ENCODE measurements around the gene TCEA3.

Gene TCEA3

DNA sequence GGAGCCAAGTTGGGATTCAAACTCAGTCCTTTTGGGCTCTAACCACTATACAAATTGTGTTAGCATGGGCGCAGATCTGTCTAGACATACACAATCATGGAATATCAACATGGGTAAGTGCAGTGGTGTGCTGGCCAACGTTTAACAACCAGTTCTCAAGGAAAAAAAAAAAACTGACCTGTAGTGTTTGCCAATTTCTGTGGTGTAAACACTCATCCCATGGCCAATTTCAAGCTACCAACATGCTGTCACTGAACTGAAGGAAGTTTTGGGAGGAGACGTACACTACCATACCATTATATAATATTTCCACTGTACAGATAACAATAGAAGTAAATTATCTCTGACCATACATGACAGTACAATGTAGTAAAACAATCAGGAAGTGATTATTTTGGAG is 3.2 kb downstream of the TCEA3 start:
- no peak for DNase-seq

DNA sequence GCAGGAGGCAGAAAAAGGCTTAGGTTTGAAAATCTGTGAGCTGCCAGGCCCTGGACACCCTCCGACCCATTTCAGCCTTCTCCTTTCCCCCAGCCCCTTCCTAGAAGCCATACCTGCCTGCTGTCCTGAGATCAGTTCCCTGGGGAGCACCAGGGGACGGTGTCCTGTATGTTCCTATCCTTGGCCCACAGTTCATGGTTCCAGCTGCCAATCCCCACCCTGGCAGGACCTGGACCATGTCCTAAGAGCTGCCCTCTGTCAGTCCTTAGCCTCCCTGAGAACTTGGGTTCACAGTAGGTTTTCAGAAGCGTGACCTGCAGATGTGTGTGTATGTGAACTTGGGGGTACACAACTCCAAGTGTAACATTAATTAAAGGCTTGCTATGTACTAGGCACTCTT is 3.8 kb downstream of the TCEA3 start:
- DNase-seq = no peak

DNA sequence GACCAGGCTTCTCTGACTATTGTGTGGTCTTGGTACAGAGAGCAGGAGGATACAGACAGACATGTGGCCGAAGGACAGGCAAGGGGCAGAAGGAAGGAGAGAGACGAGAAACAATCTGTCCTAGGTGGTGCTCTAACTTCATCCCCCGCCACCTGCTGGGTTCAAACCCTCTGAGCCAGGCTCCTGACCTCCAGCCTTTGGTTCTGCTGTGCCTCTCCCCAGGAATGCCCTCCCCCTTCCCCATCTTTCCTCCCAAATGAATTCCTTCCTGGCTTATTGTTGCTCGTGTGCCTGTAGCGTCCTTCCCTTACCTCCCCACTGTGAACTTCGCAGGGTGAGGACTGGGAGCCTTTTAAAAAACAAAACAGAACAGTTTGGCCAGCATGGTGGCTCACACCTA is 5.4 kb downstream of the TCEA3 start:
- DNase-seq = no peak

DNA sequence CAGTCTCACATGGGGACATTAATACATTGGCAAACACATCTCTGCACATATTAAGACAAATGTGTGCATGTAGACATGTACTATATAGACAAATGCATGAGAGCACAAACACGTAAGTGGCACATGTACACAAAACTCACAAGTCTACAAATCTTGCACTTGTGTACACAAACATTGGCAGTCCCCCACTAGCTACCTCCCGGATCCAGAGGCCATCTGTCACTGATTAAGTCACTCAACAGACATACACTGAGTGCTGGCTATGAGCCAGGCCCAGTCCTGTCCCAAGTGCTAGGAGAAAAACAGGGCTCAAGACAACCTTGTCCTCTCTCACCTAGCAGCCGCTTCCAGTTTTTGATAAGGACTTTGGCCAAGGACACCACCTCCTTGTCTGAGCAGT is 7.0 kb downstream of the TCEA3 start:
- DNase-seq = peak in 1 of 14 donors; percentile 76

DNA sequence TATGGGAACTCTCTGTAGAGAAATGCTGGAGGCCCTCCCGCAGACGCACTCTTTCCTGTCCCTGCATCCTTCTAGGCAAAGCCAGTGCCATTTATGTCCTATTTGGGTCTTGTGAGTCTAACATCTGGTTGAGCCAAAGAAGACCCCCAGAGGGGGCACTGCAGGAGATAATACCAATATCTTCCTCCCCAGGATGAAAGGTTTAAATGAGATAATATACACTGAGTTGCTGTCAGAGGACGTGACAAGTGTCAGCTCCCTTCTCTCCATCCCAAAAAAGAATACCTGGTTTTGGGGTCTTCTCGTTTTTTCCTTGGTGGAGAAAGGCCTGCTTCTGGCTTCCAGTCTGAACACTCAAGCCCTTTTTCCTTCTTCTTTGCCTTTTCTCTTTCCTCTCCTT is 7.6 kb downstream of the TCEA3 start:
- no peak for DNase-seq

DNA sequence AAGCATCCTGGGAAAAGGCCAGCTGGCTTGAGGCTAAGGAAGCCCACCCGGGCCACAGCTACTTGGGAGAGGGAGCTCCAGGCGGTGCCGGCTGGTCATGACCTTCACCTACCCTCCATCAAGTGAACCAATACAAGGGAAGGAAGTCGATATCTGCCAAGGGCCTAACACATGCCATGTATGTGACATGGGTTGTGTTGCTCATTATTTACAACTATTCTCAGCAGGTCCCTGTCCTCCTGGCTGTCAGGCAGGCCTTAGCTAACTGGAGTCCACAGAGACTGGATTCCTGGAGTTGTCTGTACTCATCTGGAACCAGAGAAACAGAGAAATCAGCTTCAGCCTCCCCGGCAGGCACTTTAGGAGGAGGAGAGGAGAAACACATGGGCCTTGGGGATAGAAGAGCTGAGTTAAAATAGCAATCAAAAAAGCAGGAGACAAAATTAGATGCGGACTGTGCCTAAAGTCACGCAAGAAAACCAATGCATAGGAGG is 15.7 kb downstream of the TCEA3 start:
- DNase-seq = no peak

DNA sequence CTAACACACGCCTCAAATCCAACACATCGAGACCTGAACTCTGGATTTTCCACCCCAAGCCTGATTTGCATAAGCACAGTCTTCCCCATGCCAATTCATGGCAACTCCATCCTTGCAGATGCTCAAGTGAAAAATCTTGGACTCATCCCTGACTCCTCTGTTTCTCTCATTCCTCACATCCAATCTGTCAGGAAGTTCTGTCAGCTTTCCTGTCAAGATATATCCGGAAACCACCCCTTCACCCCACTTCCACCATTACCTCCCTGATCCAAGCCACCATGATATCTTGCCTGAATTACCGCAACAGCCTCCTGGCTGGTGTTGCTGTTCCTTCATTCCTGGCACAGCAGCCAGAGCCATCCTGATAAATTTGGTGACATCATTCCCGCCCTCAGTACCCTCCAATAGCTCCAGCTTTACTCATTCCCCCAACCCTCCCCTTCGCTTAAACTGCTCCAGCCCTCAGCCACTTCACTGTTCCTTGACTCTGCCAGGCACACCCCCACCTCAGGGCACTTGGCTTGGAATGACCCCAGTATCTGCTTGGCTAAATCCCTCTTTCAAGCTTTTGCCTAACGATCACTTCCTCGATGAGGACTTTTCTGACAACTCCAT is 17.4 kb downstream of the TCEA3 start:
- no peak for DNase-seq

DNA sequence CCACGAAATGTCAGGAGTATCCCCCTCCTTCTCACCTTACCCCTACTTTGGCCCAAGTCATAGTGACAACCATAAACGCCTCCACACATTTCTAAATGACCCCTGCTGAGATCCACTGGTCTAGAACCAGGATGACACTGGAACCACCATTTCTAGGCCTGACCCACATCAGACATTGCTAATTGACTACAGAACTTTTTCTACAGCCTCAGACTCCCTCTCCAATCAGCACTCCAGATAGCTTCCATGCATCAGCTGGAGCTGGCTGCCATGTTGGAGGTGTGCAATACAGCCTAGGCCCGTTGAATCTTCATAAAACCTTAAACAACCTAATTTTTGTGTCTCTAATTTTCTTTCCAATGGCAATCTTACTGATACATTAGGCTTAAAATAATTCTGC is 18.6 kb downstream of the TCEA3 start:
- DNase-seq = no peak

DNA sequence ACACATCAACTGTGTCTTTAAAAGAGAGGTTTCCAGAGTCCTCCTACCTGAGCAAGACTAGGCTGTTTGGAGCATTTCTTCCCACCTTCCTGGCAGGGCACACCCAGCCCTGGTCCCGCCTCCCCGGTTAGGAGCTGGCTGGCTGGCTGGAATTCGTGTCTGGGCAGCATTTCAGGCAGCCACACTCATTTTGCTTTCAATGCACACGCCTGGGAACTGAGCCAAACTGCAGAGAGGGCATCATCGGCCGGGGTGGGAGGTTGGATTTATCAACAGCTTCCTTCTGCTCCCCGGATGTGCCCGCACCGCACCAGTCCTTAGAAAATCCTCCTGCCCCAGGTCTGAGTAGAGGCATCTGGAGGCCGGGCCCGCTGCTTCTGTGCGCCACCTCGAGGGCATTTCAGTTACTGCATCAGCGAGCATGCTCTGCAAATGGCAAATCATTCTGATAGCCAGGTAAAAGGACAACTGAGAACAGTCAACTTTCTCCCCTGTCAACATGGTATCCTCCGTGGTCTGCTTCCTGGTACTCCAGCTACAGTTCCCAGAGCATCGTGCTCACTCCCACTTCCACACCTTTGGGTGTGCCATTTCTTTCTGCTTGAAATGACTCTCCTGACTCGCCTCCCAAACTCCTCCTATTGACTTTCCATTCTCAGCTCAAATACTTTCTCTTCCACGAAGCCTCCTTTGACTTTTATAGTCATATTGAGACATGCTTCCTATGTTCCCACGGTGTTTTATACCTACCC is 20.6 kb downstream of the TCEA3 start:
- peak in 13 of 14 donors; percentile 18 to 85 (median 69) for DNase-seq

DNA sequence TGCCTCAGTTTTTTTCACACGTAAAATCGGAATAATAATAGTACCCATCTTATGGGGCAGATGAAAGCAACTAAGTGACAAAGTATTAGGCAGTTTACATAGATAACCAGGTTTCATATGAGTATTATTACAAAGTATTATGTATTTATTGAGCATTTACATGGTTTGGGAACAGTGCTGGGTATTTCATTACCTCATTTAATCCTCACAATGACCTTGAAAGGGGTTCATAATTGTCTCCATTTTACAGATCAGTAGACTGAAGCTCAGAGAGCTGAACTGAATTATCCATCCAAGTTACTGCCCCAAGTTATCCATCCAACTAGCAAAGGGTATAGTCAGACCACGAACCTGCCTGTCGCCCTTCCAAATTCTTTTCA is 21.2 kb downstream of the TCEA3 start:
- no peak for DNase-seq

DNA sequence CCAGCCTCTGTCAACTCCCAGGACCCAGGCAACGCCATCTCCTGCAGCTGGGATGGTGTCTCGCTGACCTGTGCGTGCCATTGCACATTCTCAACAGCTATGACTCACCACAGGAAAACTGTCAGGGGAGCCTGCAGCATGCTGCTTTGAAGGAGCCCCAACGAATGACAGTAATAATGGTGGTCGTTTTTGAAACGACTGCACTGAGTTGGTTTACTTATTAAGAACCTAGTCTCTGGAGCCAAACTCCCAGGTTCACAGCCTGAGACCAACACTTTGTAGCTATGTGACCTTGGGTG is 21.6 kb downstream of the TCEA3 start:
- no peak for DNase-seq

DNA sequence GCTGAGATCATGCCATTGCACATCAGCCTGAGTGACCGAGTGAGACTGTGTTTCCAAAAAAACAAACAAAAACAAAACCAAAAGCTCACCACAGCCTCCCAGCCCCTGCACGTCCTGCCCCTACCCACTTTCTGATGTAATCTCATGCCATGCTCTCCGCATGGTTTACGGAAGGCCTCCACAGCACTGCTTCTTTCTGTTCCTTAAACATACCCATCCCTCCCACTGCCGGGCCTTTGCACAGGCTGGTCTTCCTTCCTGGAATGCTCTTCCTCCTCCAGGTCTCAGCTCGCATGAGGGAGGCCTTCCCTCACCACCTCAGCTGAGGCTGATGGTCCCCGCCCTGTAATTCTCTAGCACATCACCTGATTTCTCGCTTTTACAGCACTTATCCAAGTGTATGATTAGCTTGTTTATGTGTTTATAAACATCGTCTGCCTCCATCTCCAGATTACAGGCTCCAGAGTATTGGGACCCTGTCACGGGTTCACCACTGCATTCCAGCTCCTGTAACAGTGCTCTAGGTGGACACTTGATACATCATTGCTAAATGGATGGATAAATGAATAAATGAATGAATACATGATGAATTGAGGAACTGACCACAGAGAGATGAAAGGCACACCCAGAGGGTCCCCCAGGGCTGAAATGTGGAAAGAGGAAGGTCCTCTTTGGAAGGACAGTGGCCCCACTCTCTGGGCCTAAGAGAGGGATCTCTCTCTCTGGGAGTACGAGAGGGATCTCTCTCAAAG is 22.1 kb downstream of the TCEA3 start:
- peak in 1 of 14 donors; percentile 33 for DNase-seq

DNA sequence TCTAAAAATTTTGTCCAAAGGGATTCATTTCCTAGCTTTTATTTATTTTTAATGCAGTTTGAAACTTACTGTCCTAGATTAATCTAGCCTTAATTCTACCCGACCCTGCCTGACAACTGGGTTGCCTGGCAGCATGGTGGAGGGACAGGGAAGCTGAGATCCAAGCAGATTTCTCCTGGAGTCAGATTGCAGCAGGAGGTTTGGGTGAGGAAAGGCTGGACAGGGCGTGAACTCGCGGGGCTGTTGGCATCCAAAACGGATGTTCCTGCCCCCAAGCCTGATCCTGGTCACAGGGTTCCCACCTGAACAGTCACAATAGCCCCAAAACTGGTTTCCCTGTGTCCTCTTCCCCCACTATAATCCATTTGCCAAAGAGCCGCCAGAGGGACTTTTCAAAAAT is 23.2 kb downstream of the TCEA3 start:
- DNase-seq = no peak

DNA sequence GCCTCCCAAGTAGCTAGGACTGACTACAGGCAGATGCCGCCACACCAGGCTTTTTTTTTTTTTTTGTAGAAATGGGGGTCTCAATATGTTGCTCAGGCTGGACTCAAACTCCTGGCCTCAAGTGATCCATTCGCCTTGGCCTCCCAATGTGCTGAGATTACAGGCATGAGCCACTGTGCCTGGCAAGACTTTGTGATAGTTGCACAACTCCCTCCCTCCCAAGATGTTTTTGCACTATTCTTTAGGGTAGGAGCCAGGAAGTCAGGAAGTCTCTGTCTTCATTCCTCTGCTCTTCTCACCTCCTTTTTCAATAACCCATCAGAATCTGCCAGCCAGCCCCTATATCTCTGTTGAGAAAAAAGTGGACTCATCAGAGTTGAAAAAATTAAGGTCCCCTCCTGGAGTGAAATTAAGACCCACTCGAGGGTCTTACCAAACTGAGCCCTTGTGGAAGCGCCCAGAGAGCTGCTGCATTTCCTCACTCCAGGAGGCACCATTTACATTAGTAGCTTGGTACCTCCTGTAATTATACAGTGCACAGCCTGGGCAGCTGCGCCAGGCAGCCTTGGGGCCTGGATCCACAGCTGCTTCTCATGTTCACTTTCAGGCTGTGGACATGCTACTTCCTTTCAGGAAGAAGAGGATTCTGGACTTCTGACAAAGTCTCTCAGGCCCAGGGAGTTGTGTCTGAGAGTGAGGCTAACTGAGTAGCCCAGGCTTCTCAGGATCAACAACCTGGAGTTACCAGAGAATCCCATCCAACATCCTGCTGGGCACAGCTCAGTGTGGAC is 24.0 kb downstream of the TCEA3 start:
- DNase-seq = no peak

DNA sequence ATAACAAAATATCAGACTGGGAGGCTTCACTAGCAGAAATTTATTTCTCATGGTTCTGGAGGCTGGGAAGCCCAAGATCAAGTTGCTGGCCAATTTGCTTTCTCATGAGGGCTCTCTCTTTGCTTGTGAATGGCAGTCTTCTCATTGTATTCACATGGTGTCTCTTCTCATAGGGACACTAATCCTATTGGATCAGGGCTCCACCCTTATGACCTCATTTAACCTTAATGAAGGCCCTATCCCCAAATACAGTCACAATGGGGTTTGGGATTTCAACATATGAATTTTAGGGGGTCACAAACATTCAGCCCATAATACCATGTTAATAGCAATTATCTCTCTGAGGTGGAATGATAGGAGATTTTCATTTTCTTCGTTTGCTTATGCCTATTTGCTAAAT is 25.3 kb downstream of the TCEA3 start:
- no peak for DNase-seq

DNA sequence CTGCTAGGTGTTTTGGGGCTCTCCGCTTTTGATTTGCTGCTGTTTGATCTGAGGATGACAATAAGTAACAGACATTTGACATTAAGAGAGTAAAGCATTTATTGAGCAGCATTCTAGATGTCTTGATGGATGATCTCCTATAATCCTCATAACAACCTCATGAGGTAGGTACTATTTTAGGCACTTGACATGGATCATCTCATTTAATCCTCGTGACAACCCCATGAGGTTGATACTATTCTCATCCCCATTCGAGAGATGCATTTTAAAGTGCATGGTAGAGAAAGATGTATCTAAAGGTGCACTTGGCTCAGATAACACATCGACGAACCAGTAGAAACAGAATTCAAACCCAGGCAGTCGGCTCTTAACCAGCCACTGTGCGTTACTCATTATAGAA is 26.6 kb downstream of the TCEA3 start:
- DNase-seq = no peak

DNA sequence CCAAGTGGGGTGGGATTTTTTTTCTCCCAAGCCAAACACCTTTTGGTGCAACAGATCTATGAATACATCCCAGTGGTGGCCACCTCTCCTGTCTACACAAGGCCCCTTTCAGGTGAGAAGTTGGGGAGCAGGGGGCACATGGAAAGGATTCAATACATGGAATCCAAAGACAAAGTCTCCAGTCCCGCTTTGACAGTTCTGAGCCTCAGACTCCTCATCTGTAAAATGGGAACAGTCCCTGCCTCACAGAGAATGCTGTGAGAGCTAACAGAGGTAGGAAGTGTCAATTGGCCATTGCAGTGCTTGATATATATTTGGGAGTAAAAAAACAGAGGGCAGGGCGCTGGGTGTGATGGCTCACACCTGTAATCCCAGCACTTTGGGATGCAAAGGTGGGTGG is 28.2 kb downstream of the TCEA3 start:
- no peak for DNase-seq

DNA sequence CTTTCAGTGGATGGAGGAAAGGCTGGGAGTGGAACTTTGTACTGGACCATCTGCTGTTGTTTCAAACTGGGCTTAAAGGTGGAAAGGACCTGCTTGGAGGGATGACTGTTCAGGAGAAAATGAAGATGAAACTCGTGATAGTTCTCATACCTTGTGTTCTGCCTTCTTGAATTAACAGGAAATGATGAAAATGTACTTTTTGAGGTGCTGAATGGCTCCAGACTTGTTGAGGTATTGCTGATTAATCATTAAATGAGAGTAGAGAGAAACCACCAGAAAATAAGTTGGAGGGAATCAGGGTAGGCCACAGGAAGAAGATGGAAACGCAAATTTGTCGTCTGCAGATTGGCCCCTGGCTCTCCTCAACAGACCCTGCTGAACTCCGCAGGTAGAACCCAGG is 28.7 kb downstream of the TCEA3 start:
- no peak for DNase-seq

DNA sequence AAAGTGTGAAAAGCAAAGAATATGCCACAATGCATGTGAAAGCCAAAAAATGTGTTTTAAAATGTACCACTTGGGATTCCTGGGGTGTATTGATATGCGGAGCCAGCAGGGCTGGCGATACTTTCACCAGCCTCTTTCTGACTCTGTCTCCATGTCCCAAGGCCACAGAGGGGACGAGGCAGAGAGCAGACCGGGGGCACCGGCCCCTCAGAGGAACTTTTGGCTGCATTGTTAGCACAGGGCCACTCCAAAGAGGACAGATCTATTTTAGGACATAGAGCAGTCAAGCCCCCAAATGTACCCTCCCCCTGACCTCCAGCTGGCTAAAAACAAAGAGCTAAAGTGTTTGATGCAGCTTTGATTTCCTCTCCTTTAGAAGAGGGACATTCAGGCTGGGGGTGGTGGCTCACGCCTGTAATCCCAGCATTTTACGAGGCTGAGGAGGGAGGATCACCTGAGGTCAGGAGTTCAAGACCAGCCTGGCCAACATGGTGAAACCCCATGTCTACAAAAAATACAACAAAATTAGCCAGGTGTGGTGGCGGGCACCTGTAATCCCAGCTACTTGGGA is 29.3 kb downstream of the TCEA3 start:
- peak in 2 of 14 donors; percentile 15 to 28 for DNase-seq

DNA sequence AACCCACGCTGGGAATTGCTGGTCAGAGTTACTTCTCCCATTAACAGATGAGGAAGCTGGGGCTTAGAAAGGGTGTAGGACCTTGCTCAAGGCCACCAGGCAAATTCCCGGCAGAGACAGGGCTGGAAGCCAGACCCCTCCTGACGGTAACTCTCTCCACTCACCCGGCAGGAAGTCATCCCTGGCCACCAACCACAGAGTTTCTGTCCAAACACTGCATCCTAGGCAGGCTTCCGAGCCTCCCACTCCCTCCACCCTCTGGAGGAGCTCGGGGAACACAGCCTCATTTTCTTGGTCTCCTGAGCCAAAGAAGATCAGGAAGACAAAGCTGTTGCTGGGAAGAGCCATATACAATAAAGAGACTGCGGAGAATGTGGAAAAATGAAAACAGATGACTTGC is 29.9 kb downstream of the TCEA3 start:
- DNase-seq = peak in 9 of 14 donors; percentile 7 to 86 (median 36)

DNA sequence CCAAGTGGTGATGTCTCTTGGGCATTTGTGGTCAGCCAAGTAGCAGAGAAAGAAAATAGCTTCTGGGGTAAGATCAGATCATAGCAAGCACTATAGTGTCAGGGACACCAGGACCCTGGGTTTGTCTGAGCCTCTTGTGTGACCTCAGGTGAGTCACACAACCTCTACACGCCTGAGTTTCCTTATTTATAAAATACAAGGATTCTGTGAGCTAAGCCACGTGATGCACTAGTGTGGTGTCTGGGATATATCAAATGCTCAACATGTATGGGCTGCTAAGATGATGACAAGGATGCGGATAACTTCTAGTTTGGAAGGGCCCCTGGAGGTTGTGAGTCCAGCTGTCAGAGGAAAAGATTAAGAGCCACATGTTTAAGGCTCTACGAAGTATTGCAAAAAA is 30.4 kb downstream of the TCEA3 start:
- no peak for DNase-seq

DNA sequence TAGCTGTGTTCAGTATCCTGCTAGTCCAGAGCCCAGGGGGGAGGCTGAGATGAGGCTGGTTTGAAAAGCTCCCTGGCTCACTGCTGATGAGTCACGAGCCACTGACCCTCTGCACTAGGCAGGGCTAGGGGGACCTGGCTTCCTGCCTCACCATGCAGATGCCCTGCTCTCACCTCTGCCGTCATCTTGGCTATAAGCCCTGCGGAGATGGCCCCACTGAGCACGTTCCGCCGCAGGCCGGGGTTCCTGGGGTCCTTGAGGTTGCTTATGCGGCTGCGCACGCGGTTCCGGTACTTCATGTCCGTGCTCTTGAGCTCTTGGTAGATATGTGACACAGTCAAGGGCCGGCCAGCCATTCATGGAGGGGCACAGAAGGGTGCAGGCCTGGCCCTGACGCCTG is 30.8 kb downstream of the TCEA3 start:
- DNase-seq = no peak

All from C1 segment of cervical spinal cord (tissue), 14 donors.